ENCODE measurements around the gene BTAF1.
"Not testable (repeated sequence)": the region's sequence is repeated elsewhere in the genome, so short reads cannot be mapped to it uniquely, and the experiment has no call there.

BTAF1 gene

GRCh38 chr10:91978585-91978984 lies 55.0 kb downstream of the BTAF1 start:
- DNase-seq (ENCODE audit: low read depth): no peak

- no peak for DNase-seq (ENCODE audit: low read depth)
These were observed 56.7 kb downstream of the BTAF1 start for GRCh38 chr10:91980319-91980718.

GRCh38 chr10:91983416-91983815 lies 59.8 kb downstream of the BTAF1 start:
- no peak for DNase-seq (ENCODE audit: low read depth)

GRCh38 chr10:91987397-91988037 lies 63.9 kb downstream of the BTAF1 start:
- DNase-seq (ENCODE audit: low read depth): no peak

GRCh38 chr10:91992031-91992430 lies 68.5 kb downstream of the BTAF1 start:
- no peak for DNase-seq (ENCODE audit: low read depth)

GRCh38 chr10:91996266-91996665 lies 72.7 kb downstream of the BTAF1 start:
- no peak for DNase-seq (ENCODE audit: low read depth)

- DNase-seq (ENCODE audit: low read depth): no peak
These were observed 78.0 kb downstream of the BTAF1 start for GRCh38 chr10:92001581-92001980.

- no peak for DNase-seq (ENCODE audit: low read depth)
These were observed 78.4 kb downstream of the BTAF1 start for GRCh38 chr10:92001995-92002394.

- no peak for DNase-seq (ENCODE audit: low read depth)
These were observed 79.7 kb downstream of the BTAF1 start for GRCh38 chr10:92003258-92003657.

GRCh38 chr10:92005978-92006377 lies 82.4 kb downstream of the BTAF1 start:
- DNase-seq (ENCODE audit: low read depth): no peak

GRCh38 chr10:92009445-92009844 lies 85.9 kb downstream of the BTAF1 start:
- no peak for DNase-seq (ENCODE audit: low read depth)

GRCh38 chr10:92010047-92010735 lies 86.6 kb downstream of the BTAF1 start:
- no peak for DNase-seq (ENCODE audit: low read depth)

- DNase-seq (ENCODE audit: low read depth): no peak
These were observed 88.1 kb downstream of the BTAF1 start for GRCh38 chr10:92011560-92012214.

- DNase-seq (ENCODE audit: low read depth): no peak
These were observed 91.0 kb downstream of the BTAF1 start for GRCh38 chr10:92014620-92015019.

- no peak for DNase-seq (ENCODE audit: low read depth)
These were observed 101.1 kb downstream of the BTAF1 start for GRCh38 chr10:92024700-92025099.

- not testable (repeated sequence) for DNase-seq (ENCODE audit: low read depth)
These were observed 101.8 kb downstream of the BTAF1 start for GRCh38 chr10:92025340-92025739.

- DNase-seq (ENCODE audit: low read depth): peak; percentile 83
These were observed 103.6 kb downstream of the BTAF1 start for GRCh38 chr10:92027141-92027540.

GRCh38 chr10:92031580-92031979 lies 108.0 kb downstream of the BTAF1 start:
- DNase-seq (ENCODE audit: low read depth): no peak

GRCh38 chr10:92033070-92033469 lies 109.5 kb downstream of the BTAF1 start:
- not testable (repeated sequence) for DNase-seq (ENCODE audit: low read depth)

GRCh38 chr10:92038949-92039348 lies 115.4 kb downstream of the BTAF1 start:
- DNase-seq (ENCODE audit: low read depth): no peak

GRCh38 chr10:92042541-92042940 lies 119.0 kb downstream of the BTAF1 start:
- DNase-seq (ENCODE audit: low read depth): no peak

- no peak for DNase-seq (ENCODE audit: low read depth)
These were observed 122.1 kb downstream of the BTAF1 start for GRCh38 chr10:92045641-92046106.

- no peak for DNase-seq (ENCODE audit: low read depth)
These were observed 123.6 kb downstream of the BTAF1 start for GRCh38 chr10:92047215-92047614.
